GM23338 (cell line): ENCODE measurements around the gene FCRLA. TPM values are rescaled to one million over a fixed set of nuclear protein-coding genes. Genes with fewer than 3 reads are reported as not detected.

ENCODE experiments used
- ATAC-seq: fragments of 200-7000 bp; cut with Tn5 transposase; 3 replicates; pipeline ENCODE4 v1.9.1; 2020
- DNase-seq: peaks from one replicate; pipeline ENCODE4 v3.0.0-alpha.2; 2015; ENCODE audit warnings: low spot score
- H2AFZ ChIP-seq: fragments of 200-600 bp; sonication (generic); 2 replicates; pipeline ENCODE4 v1.8.0; 2016; ENCODE audit warnings: antibody characterized with exemption, mild to moderate bottlenecking, moderate library complexity
- H3F3A ChIP-seq: fragments of 200-600 bp; sonication (generic); replicated peaks from 2 replicates; pipeline ENCODE4 v1.8.0; 2017; ENCODE audit warnings: antibody characterized with exemption, mixed run types, low read depth
- H3K27ac ChIP-seq: fragments of 200-600 bp; sonication (generic); 2 replicates; pipeline ENCODE4 v1.6.1; 2016; ENCODE audit warnings: low read depth
- H3K27me3 ChIP-seq: fragments of 200-600 bp; sonication (generic); 2 replicates; pipeline ENCODE4 v1.8.0; 2016; ENCODE audit warnings: mild to moderate bottlenecking, mixed run types, moderate library complexity; ENCODE audit not compliant: insufficient read depth
- H3K36me3 ChIP-seq: fragments of 200-600 bp; sonication (generic); 2 replicates; pipeline ENCODE4 v1.8.0; 2016; ENCODE audit warnings: mild to moderate bottlenecking; ENCODE audit not compliant: insufficient read depth
- H3K4me1 ChIP-seq: fragments of 200-600 bp; sonication (generic); 2 replicates; pipeline ENCODE4 v1.8.0; 2016; ENCODE audit warnings: mild to moderate bottlenecking, moderate library complexity; ENCODE audit not compliant: insufficient read depth
- H3K4me2 ChIP-seq: fragments of 200-600 bp; sonication (generic); 2 replicates; pipeline ENCODE4 v1.7.1; 2017; ENCODE audit warnings: mixed run types
- H3K4me3 ChIP-seq: fragments of 200-600 bp; sonication (generic); 2 replicates; pipeline ENCODE4 v1.6.1; 2016; ENCODE audit warnings: mixed run types
- H3K79me2 ChIP-seq: fragments of 200-600 bp; sonication (generic); replicated peaks from 2 replicates; pipeline ENCODE4 v1.8.0; 2017; ENCODE audit warnings: mild to moderate bottlenecking; ENCODE audit not compliant: insufficient read depth
- H3K9me2 ChIP-seq: fragments of 200-600 bp; sonication (generic); 2 replicates; pipeline ENCODE4 v1.8.0; 2017; ENCODE audit not compliant: insufficient read depth
- H4K20me1 ChIP-seq: fragments of 200-600 bp; sonication (generic); replicated peaks from 2 replicates; pipeline ENCODE4 v1.8.0; 2017; ENCODE audit warnings: mild to moderate bottlenecking; ENCODE audit not compliant: insufficient read depth
- H3K27ac Mint-ChIP-seq: 2 replicates; pipeline ENCODE4 v1.8.0; 2020; ENCODE audit warnings: inconsistent platforms, mild to moderate bottlenecking, moderate library complexity, mixed read lengths
- H3K27me3 Mint-ChIP-seq: 3 replicates; pipeline ENCODE4 v1.8.0; 2022; ENCODE audit warnings: low read depth, mild to moderate bottlenecking, moderate library complexity, mixed read lengths, inconsistent platforms; ENCODE audit not compliant: insufficient read depth, poor library complexity
- H3K36me3 Mint-ChIP-seq: 3 replicates; pipeline ENCODE4 v1.8.0; 2021; ENCODE audit warnings: low read depth, mild to moderate bottlenecking, inconsistent platforms, moderate library complexity, mixed read lengths
- H3K4me1 Mint-ChIP-seq: 3 replicates; pipeline ENCODE4 v1.8.0; 2020; ENCODE audit warnings: mild to moderate bottlenecking, inconsistent platforms, mixed read lengths
- H3K4me3 Mint-ChIP-seq: 3 replicates; pipeline ENCODE4 v1.8.0; 2021; ENCODE audit warnings: moderate library complexity, mild to moderate bottlenecking, inconsistent platforms, mixed read lengths
- H3K9me3 Mint-ChIP-seq: 3 replicates; pipeline ENCODE4 v1.8.0; 2020; ENCODE audit warnings: moderate library complexity, mild to moderate bottlenecking, inconsistent platforms, mixed read lengths
- CREB1 ChIP-seq: fragments of 250-450 bp; sonication (Bioruptor Pico); IDR thresholded peaks from 2 replicates; pipeline ENCODE4 v1.5.0; 2020; ENCODE audit warnings: low read depth, mild to moderate bottlenecking, moderate library complexity
- EZH2 ChIP-seq: fragments of 200-600 bp; sonication (generic); IDR thresholded peaks from one replicate; pipeline ENCODE4 v1.8.0; 2017; ENCODE audit warnings: antibody characterized with exemption, mild to moderate bottlenecking, low read depth; ENCODE audit not compliant: unreplicated experiment
- EZH2phosphoT487 ChIP-seq: fragments of 200-600 bp; sonication (generic); IDR thresholded peaks from one replicate; pipeline ENCODE4 v1.8.1; 2018; ENCODE audit warnings: antibody characterized with exemption; ENCODE audit not compliant: unreplicated experiment
- JUNB ChIP-seq: IDR thresholded peaks from one replicate; pipeline ENCODE4 v1.6.1; 2016; ENCODE audit warnings: antibody characterized with exemption; ENCODE audit not compliant: unreplicated experiment
- NANOG ChIP-seq: IDR thresholded peaks from 2 replicates; pipeline ENCODE4 v1.6.1; 2016; ENCODE audit warnings: antibody characterized with exemption, borderline replicate concordance
- POLR2AphosphoS5 ChIP-seq: IDR thresholded peaks from 2 replicates; pipeline ENCODE4 v1.6.1; 2016; ENCODE audit warnings: antibody characterized with exemption, low read depth
- STAT1 ChIP-seq: IDR thresholded peaks from one replicate; pipeline ENCODE4 v1.6.1; 2016; ENCODE audit warnings: antibody characterized with exemption; ENCODE audit not compliant: unreplicated experiment
- ZNF114 ChIP-seq: fragments of 250-450 bp; sonication (Bioruptor Pico); IDR thresholded peaks from 2 replicates; pipeline ENCODE4 v1.5.0; 2020; ENCODE audit warnings: mild to moderate bottlenecking, moderate library complexity
- ZNF331 ChIP-seq: fragments of 250-450 bp; sonication (Bioruptor Pico); IDR thresholded peaks from 2 replicates; pipeline ENCODE4 v1.5.0; 2020; ENCODE audit warnings: low read depth, mild to moderate bottlenecking, moderate library complexity
- polyA plus RNA-seq: library from polyadenylated mRNA; unstranded; fragments of >200 nt; fragmentation: Nextera tagmentation; extraction: Ambion mirVana; gene quantifications from 2 replicates; pipeline ENCODE4 v1.2.1, GENCODE V29; 2016
- total RNA-seq: library from RNA; depleted of rRNA; stranded (reverse); fragments of >200 nt; shearing (Covaris generic); gene quantifications from 2 replicates; pipeline ENCODE4 v1.2.3, GENCODE V29; 2014
- TF ChIP-seq, protein P1 (sequence below): IDR thresholded peaks from 2 replicates; pipeline ENCODE4 v1.6.1; 2016; ENCODE audit warnings: antibody characterized with exemption
- TF ChIP-seq, protein P2 (sequence below): IDR thresholded peaks from one replicate; pipeline ENCODE4 v1.6.1; 2018; ENCODE audit warnings: antibody characterized with exemption; ENCODE audit not compliant: unreplicated experiment
- TF ChIP-seq, protein P3 (sequence below): fragments of 250-450 bp; sonication (Bioruptor Pico); IDR thresholded peaks from 2 replicates; pipeline ENCODE4 v1.5.0; 2020; ENCODE audit warnings: mild to moderate bottlenecking, moderate library complexity

FCRLA gene
- total and polyA plus RNA-seq, 2 experiments from 2014 or later, result 0.24 TPM; not detected in 1

DNA sequence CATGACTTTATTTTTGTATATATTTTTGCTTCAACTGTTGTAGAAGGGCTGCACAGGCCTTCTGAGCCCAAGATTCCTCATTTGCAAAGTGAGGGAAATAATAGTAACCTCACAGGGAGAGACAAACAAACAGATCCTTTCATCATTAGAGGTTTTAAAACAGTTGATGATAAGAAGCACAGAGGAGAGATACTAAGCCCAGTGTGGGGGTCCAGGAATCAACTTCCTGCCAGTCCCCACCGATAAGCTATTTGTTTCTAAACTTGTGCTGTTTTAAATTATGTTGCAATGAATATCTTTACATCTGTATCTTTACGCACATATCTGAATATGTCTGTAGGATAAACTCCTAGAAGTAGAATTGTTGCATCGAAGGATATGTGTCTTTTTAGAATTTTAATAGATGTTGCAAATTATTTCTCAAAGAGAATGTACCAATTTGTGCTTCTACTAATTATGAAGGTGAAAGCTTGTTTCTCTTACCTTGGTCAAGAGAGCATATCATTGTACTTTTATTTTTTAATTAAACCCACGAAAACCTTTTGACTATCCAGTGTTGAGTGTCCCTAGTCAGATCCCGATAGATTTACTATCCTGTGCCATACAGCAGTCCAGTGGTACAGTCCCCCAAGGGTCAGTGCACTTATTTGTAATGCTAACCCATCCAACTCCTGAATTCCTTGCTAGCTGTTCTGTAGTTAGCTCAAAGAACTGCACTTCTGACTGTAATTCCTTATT lies 25.1 kb downstream of the FCRLA start (continued):
- TF ChIP-seq EZH2 (no peak), POLR2AphosphoS5 (no peak), CREB1 (no peak)
- TF ChIP-seq, protein P1, sequence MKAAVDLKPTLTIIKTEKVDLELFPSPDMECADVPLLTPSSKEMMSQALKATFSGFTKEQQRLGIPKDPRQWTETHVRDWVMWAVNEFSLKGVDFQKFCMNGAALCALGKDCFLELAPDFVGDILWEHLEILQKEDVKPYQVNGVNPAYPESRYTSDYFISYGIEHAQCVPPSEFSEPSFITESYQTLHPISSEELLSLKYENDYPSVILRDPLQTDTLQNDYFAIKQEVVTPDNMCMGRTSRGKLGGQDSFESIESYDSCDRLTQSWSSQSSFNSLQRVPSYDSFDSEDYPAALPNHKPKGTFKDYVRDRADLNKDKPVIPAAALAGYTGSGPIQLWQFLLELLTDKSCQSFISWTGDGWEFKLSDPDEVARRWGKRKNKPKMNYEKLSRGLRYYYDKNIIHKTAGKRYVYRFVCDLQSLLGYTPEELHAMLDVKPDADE, result no peak

DNA sequence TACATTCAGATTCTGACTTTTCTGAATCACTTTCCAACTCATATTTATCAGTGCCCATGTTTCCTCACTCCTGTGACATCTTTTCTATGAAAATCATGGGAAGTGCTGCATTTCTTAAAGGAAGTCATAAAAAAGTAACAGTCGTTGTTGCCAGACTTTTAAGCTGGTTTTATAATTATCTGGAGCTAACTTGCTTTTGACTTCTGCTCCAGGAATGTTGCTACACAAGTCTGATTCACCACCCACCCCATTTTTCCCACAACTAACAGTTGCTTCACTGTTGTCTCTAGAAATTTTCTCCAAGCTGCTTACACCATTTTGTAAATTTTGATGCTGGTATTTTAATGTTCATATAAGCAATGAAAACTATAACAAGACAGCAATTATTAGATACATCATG lies 26.5 kb downstream of the FCRLA start:
- Histone ChIP-seq H3K4me1 (peaks cover 36% of the 10 kb centered on the region), H3K27me3 (peaks cover 9% of the 10 kb centered on the region), H3K4me3 (no peak overlapping the region), H2AFZ (no peak overlapping the region), H3K36me3 (no peaks in the 10 kb centered on the region), H3K4me2 (no peak overlapping the region), H4K20me1 (no peaks in the 10 kb centered on the region), H3F3A (no peaks in the 10 kb centered on the region), H3K9me2 (no peaks in the 10 kb centered on the region), H3K79me2 (no peaks in the 10 kb centered on the region), H3K27ac (no peak overlapping the region)
- Mint-ChIP-seq H3K4me1 (peaks cover 49% of the 10 kb centered on the region), H3K27ac (no peak overlapping the region), H3K9me3 (no peaks in the 10 kb centered on the region), H3K4me3 (no peak overlapping the region), H3K27me3 (peaks cover 3% of the 10 kb centered on the region), H3K36me3 (no peaks in the 10 kb centered on the region)
- ATAC-seq, result no peak
- DNase-seq, result no peak
- TF ChIP-seq CREB1 (no peak), ZNF114 (CRISPR knock-in tag) (no peak), EZH2 (no peak), ZNF331 (CRISPR knock-in tag) (no peak), STAT1 (no peak), EZH2phosphoT487 (no peak), JUNB (no peak), NANOG (no peak), POLR2AphosphoS5 (no peak)
- TF ChIP-seq, protein P2, sequence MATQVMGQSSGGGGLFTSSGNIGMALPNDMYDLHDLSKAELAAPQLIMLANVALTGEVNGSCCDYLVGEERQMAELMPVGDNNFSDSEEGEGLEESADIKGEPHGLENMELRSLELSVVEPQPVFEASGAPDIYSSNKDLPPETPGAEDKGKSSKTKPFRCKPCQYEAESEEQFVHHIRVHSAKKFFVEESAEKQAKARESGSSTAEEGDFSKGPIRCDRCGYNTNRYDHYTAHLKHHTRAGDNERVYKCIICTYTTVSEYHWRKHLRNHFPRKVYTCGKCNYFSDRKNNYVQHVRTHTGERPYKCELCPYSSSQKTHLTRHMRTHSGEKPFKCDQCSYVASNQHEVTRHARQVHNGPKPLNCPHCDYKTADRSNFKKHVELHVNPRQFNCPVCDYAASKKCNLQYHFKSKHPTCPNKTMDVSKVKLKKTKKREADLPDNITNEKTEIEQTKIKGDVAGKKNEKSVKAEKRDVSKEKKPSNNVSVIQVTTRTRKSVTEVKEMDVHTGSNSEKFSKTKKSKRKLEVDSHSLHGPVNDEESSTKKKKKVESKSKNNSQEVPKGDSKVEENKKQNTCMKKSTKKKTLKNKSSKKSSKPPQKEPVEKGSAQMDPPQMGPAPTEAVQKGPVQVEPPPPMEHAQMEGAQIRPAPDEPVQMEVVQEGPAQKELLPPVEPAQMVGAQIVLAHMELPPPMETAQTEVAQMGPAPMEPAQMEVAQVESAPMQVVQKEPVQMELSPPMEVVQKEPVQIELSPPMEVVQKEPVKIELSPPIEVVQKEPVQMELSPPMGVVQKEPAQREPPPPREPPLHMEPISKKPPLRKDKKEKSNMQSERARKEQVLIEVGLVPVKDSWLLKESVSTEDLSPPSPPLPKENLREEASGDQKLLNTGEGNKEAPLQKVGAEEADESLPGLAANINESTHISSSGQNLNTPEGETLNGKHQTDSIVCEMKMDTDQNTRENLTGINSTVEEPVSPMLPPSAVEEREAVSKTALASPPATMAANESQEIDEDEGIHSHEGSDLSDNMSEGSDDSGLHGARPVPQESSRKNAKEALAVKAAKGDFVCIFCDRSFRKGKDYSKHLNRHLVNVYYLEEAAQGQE, result no peak
- TF ChIP-seq, protein P3, sequence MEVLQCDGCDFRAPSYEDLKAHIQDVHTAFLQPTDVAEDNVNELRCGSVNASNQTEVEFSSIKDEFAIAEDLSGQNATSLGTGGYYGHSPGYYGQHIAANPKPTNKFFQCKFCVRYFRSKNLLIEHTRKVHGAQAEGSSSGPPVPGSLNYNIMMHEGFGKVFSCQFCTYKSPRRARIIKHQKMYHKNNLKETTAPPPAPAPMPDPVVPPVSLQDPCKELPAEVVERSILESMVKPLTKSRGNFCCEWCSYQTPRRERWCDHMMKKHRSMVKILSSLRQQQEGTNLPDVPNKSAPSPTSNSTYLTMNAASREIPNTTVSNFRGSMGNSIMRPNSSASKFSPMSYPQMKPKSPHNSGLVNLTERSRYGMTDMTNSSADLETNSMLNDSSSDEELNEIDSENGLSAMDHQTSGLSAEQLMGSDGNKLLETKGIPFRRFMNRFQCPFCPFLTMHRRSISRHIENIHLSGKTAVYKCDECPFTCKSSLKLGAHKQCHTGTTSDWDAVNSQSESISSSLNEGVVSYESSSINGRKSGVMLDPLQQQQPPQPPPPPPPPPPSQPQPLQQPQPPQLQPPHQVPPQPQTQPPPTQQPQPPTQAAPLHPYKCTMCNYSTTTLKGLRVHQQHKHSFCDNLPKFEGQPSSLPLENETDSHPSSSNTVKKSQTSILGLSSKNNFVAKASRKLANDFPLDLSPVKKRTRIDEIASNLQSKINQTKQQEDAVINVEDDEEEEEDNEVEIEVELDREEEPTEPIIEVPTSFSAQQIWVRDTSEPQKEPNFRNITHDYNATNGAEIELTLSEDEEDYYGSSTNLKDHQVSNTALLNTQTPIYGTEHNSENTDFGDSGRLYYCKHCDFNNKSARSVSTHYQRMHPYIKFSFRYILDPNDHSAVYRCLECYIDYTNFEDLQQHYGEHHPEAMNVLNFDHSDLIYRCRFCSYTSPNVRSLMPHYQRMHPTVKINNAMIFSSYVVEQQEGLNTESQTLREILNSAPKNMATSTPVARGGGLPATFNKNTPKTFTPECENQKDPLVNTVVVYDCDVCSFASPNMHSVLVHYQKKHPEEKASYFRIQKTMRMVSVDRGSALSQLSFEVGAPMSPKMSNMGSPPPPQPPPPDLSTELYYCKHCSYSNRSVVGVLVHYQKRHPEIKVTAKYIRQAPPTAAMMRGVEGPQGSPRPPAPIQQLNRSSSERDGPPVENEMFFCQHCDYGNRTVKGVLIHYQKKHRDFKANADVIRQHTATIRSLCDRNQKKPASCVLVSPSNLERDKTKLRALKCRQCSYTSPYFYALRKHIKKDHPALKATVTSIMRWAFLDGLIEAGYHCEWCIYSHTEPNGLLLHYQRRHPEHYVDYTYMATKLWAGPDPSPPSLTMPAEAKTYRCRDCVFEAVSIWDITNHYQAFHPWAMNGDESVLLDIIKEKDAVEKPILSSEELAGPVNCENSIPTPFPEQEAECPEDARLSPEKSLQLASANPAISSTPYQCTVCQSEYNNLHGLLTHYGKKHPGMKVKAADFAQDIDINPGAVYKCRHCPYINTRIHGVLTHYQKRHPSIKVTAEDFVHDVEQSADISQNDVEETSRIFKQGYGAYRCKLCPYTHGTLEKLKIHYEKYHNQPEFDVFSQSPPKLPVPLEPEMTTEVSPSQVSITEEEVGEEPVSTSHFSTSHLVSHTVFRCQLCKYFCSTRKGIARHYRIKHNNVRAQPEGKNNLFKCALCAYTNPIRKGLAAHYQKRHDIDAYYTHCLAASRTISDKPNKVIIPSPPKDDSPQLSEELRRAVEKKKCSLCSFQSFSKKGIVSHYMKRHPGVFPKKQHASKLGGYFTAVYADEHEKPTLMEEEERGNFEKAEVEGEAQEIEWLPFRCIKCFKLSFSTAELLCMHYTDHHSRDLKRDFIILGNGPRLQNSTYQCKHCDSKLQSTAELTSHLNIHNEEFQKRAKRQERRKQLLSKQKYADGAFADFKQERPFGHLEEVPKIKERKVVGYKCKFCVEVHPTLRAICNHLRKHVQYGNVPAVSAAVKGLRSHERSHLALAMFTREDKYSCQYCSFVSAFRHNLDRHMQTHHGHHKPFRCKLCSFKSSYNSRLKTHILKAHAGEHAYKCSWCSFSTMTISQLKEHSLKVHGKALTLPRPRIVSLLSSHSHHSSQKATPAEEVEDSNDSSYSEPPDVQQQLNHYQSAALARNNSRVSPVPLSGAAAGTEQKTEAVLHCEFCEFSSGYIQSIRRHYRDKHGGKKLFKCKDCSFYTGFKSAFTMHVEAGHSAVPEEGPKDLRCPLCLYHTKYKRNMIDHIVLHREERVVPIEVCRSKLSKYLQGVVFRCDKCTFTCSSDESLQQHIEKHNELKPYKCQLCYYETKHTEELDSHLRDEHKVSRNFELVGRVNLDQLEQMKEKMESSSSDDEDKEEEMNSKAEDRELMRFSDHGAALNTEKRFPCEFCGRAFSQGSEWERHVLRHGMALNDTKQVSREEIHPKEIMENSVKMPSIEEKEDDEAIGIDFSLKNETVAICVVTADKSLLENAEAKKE (CRISPR knock-in tag), result no peak
- TF ChIP-seq, protein P1, result no peak
